ENCODE measurements around the gene DPH7. TPM values are rescaled to one million over a fixed set of nuclear protein-coding genes. Genes with fewer than 3 reads are reported as not detected.
"Not testable (repeated sequence)": the region's sequence is repeated elsewhere in the genome, so short reads cannot be mapped to it uniquely, and the experiment has no call there.

The DPH7 gene
- total RNA-seq, 2 experiments from 2014 or later: 32.4 to 36.6 TPM

- Mint-ChIP-seq H3K27me3 (ENCODE audit: low read depth) (no peaks in the 10 kb centered on the region), H3K36me3 (ENCODE audit: low read depth) (peaks cover 13% of the 10 kb centered on the region), H3K9me3 (no peaks in the 10 kb centered on the region)
These were observed 9.0 kb downstream of the DPH7 start for GRCh38 chr9:137569609-137570203.

GRCh38 chr9:137568445-137568844, 10.3 kb downstream of the DPH7 start:
- H3K4me1 Mint-ChIP-seq (ENCODE audit: low read depth); DNase-seq; H3K27me3 Mint-ChIP-seq (ENCODE audit: low read depth); intact Hi-C loops (cut with micrococcal nuclease); H3K27ac Mint-ChIP-seq; H3K4me3 Mint-ChIP-seq; H3K9me3 Mint-ChIP-seq; CTCF ChIA-PET: not testable (repeated sequence)
- peaks cover 21% of the 10 kb centered on the region for H3K36me3 Mint-ChIP-seq (ENCODE audit: low read depth)

More at GRCh38 chr9:137569609-137570203, 9.0 kb downstream of the DPH7 start:
- intact Hi-C loops (cut with micrococcal nuclease): no loop called here
- DNase-seq: no peak
- CTCF ChIA-PET: no interaction called here
- no peak overlapping the region for H3K4me3 Mint-ChIP-seq
- H3K4me1 Mint-ChIP-seq (ENCODE audit: low read depth): peaks cover 10% of the 10 kb centered on the region
- H3K27ac Mint-ChIP-seq: no peak overlapping the region

GRCh38 chr9:137564817-137565411, 13.8 kb downstream of the DPH7 start:
- no peak overlapping the region for H3K4me3 Mint-ChIP-seq
- intact Hi-C loops (cut with micrococcal nuclease): no loop called here
- no peak for DNase-seq
- H3K27ac Mint-ChIP-seq: no peak overlapping the region
- H3K36me3 Mint-ChIP-seq (ENCODE audit: low read depth): peaks cover 23% of the 10 kb centered on the region
- H3K9me3 Mint-ChIP-seq: no peaks in the 10 kb centered on the region
- CTCF ChIA-PET: interaction anchor here (1.1 kb wide), 1 partner anchor 20 kb away, joined by 3 read pairs; no protein-coding TSS in a partner anchor
- H3K27me3 Mint-ChIP-seq (ENCODE audit: low read depth): no peaks in the 10 kb centered on the region
- peaks cover 3% of the 10 kb centered on the region for H3K4me1 Mint-ChIP-seq (ENCODE audit: low read depth)

- no peak overlapping the region for H3K27ac Mint-ChIP-seq
- peaks cover 3% of the 10 kb centered on the region for H3K4me1 Mint-ChIP-seq (ENCODE audit: low read depth)
- intact Hi-C loops (cut with micrococcal nuclease): no loop called here
- H3K36me3 Mint-ChIP-seq (ENCODE audit: low read depth): peaks cover 24% of the 10 kb centered on the region
- H3K4me3 Mint-ChIP-seq: no peak overlapping the region
- no peak for DNase-seq
- no peaks in the 10 kb centered on the region for H3K27me3 Mint-ChIP-seq (ENCODE audit: low read depth)
- no peaks in the 10 kb centered on the region for H3K9me3 Mint-ChIP-seq
- CTCF ChIA-PET: interaction anchor here (0.9 to 1.1 kb wide), 2 partner anchors 12 to 19 kb away, joined by 3 read pairs; no protein-coding TSS in a partner anchor
These were observed 14.6 kb downstream of the DPH7 start for GRCh38 chr9:137564134-137564533.

- Mint-ChIP-seq H3K4me3 (no peak overlapping the region), H3K4me1 (ENCODE audit: low read depth) (peaks cover 3% of the 10 kb centered on the region), H3K36me3 (ENCODE audit: low read depth) (peaks cover 21% of the 10 kb centered on the region), H3K9me3 (no peaks in the 10 kb centered on the region), H3K27me3 (ENCODE audit: low read depth) (no peaks in the 10 kb centered on the region), H3K27ac (no peak overlapping the region)
- intact Hi-C loops (cut with micrococcal nuclease): no loop called here
- CTCF ChIA-PET: interaction anchor here (1.3 kb wide), 1 partner anchor 23 kb away, joined by 3 read pairs; no protein-coding TSS in a partner anchor
- DNase-seq: no peak
These were observed 20.6 kb downstream of the DPH7 start for GRCh38 chr9:137558127-137558526.

GRCh38 chr9:137556069-137556838, 22.5 kb downstream of the DPH7 start:
- CTCF ChIA-PET: no interaction called here
- intact Hi-C loops (cut with micrococcal nuclease): no loop called here

GRCh38 chr9:137555179-137555578, 23.5 kb downstream of the DPH7 start:
- intact Hi-C loops (cut with micrococcal nuclease): no loop called here
- H3K27ac Mint-ChIP-seq: no peak overlapping the region
- CTCF ChIA-PET: no interaction called here

More at GRCh38 chr9:137556069-137556838, 22.5 kb downstream of the DPH7 start:
- peaks cover 12% of the 10 kb centered on the region for H3K4me1 Mint-ChIP-seq (ENCODE audit: low read depth)
- no peaks in the 10 kb centered on the region for H3K9me3 Mint-ChIP-seq
- H3K27me3 Mint-ChIP-seq (ENCODE audit: low read depth): no peaks in the 10 kb centered on the region
- no peak for DNase-seq
- H3K36me3 Mint-ChIP-seq (ENCODE audit: low read depth): peaks cover 12% of the 10 kb centered on the region
- H3K4me3 Mint-ChIP-seq: no peak overlapping the region
- no peak overlapping the region for H3K27ac Mint-ChIP-seq

GRCh38 chr9:137554349-137554748, 24.4 kb downstream of the DPH7 start:
- no peak for DNase-seq
- intact Hi-C loops (cut with micrococcal nuclease): no loop called here
- no peaks in the 10 kb centered on the region for H3K27me3 Mint-ChIP-seq (ENCODE audit: low read depth)
- H3K9me3 Mint-ChIP-seq: no peaks in the 10 kb centered on the region
- CTCF ChIA-PET: no interaction called here
- peaks cover 20% of the 10 kb centered on the region for H3K4me1 Mint-ChIP-seq (ENCODE audit: low read depth)
- peak overlapping the region; percentile 36 for H3K27ac Mint-ChIP-seq
- H3K36me3 Mint-ChIP-seq (ENCODE audit: low read depth): peaks cover 9% of the 10 kb centered on the region
- H3K4me3 Mint-ChIP-seq: no peak overlapping the region

More at GRCh38 chr9:137555179-137555578, 23.5 kb downstream of the DPH7 start:
- Mint-ChIP-seq H3K4me1 (ENCODE audit: low read depth) (peaks cover 14% of the 10 kb centered on the region), H3K27me3 (ENCODE audit: low read depth) (no peaks in the 10 kb centered on the region), H3K9me3 (no peaks in the 10 kb centered on the region), H3K4me3 (no peak overlapping the region), H3K36me3 (ENCODE audit: low read depth) (peaks cover 11% of the 10 kb centered on the region)
- DNase-seq: no peak

GRCh38 chr9:137553654-137554053, 25.1 kb downstream of the DPH7 start:
- H3K27me3 Mint-ChIP-seq (ENCODE audit: low read depth); intact Hi-C loops (cut with micrococcal nuclease); H3K36me3 Mint-ChIP-seq (ENCODE audit: low read depth); DNase-seq; H3K9me3 Mint-ChIP-seq; H3K4me3 Mint-ChIP-seq: not testable (repeated sequence)
- H3K27ac Mint-ChIP-seq: peak overlapping the region; percentile 10
- H3K4me1 Mint-ChIP-seq (ENCODE audit: low read depth): peaks cover 20% of the 10 kb centered on the region
- CTCF ChIA-PET: interaction anchor here (0.7 kb wide), 1 partner anchor 111 kb away, joined by 3 read pairs; no protein-coding TSS in a partner anchor

- peak; percentile 29 for DNase-seq
- H3K4me3 Mint-ChIP-seq: peak overlapping the region; percentile 79
- peaks cover 6% of the 10 kb centered on the region for H3K36me3 Mint-ChIP-seq (ENCODE audit: low read depth)
- intact Hi-C loops (cut with micrococcal nuclease): no loop called here
- peaks cover 20% of the 10 kb centered on the region for H3K4me1 Mint-ChIP-seq (ENCODE audit: low read depth)
- H3K9me3 Mint-ChIP-seq: no peaks in the 10 kb centered on the region
- H3K27me3 Mint-ChIP-seq (ENCODE audit: low read depth): no peaks in the 10 kb centered on the region
- peak overlapping the region; percentile 51 for H3K27ac Mint-ChIP-seq
- CTCF ChIA-PET: interaction anchor here (0.5 to 1.2 kb wide), 7 partner anchors 11 to 485 kb away, joined by 3 read pairs; no protein-coding TSS in a partner anchor
These were observed 26.5 kb downstream of the DPH7 start for GRCh38 chr9:137552022-137552768.

GRCh38 chr9:137551264-137552021, 27.3 kb downstream of the DPH7 start, which contains the start of gene MRPL41:
Gene MRPL41, plus strand, starts transcription at chr9:137551879. Its CDS starts 203 bp downstream, at chr9:137552082.
- intact Hi-C loops (cut with micrococcal nuclease): loop anchor here (1.0 to 2.0 kb wide), 2 partner anchors 27 to 54 kb away; partner anchors contain the start of genes ARRDC1 and DPH7
- CTCF ChIA-PET: interaction anchor here (0.7 to 1.2 kb wide), 5 partner anchors 11 to 37 kb away, joined by 3 read pairs; no protein-coding TSS in a partner anchor
- peaks cover 20% of the 10 kb centered on the region for H3K4me1 Mint-ChIP-seq (ENCODE audit: low read depth)

More at GRCh38 chr9:137551264-137552021, 27.3 kb downstream of the DPH7 start, which contains the start of gene MRPL41:
- Mint-ChIP-seq H3K4me3 (peak within 1 kb of the TSS; percentile 79), H3K9me3 (no peaks in the 10 kb centered on the region), H3K27me3 (ENCODE audit: low read depth) (no peaks in the 10 kb centered on the region), H3K27ac (peak within 1 kb of the TSS; percentile 51), H3K36me3 (ENCODE audit: low read depth) (peaks cover 6% of the 10 kb centered on the region)
- peak; percentile 86 for DNase-seq

Measured in activated naive CD4-positive, alpha-beta T cell treated with anti-CD3 and anti-CD28 coated beads for 36 hours (primary cell).